HG03139 (cell line): ENCODE data around the gene MUC5B.

Experiments
- ATAC-seq: cut with Tn5 transposase; IDR thresholded peaks from one replicate; pipeline ENCODE4 v1.9.1; 2021; ENCODE audit not compliant: unreplicated experiment

Gene MUC5B

DNA sequence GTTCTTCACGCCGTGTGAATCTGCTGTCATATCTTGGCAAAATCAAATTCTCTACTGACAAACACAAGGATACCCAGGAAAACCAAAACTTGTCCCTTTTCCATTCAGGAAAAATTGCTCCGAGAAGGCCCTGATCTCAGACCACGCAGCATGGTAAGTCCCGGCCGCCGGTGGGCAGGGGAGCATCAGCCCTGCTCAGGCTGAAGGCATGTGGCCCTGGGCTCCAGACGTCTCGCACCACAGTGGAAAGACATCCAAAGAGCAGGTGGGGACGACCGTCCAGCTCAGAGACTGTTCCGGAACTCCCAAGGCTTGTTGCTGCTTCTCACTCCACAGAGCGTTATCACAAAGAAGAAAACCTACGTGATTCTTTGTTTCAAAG is 56.8 kb downstream of the MUC5B start:
- no peak for ATAC-seq

DNA sequence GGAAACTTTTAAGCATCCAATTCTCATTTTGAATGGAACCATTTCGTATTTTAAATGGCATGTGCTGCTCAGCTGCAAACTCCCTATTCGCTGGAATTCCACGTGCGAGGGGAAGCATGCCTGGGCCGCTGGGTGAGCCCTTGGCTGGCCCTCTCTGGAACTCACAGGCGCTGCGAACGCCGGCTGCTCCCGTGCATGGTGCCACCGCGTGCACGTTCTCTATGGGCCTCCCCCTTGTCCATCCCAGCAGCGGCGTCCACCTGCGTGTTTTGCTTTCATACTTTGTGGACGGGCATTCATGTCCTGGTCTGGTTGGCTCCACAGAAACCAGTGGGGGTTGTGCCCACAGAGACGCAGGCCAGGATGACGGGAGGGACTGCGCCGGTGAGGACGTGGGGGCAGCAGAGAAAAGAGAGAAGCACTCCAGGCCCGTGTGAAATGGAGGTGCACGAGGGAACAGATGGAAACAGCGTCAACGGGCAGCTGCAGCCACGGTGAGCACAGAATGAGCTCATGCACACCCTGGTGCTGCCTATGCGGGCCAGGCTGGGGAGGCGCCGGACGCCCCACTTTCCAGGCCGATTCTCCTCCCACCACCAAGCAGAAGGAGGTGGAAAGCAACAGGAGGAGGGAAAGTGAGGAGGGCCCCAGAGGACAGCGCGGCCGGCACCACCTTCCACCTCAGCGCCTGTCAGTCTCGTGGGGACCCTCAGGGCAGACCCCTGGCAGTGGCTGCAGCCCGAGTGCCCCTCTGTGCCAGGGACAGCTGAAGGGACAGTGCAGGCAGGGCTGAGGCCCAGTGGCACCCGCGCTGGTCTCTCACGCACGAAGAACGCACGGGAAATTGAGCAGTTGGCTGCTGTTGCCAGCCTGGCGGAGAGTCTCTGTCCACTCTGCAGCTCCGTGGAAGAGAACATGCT is 57.5 kb downstream of the MUC5B start:
- ATAC-seq = no peak

GRCh38 chr11:1281326-1281973 is 58.6 kb downstream of the MUC5B start:
- no peak for ATAC-seq

DNA sequence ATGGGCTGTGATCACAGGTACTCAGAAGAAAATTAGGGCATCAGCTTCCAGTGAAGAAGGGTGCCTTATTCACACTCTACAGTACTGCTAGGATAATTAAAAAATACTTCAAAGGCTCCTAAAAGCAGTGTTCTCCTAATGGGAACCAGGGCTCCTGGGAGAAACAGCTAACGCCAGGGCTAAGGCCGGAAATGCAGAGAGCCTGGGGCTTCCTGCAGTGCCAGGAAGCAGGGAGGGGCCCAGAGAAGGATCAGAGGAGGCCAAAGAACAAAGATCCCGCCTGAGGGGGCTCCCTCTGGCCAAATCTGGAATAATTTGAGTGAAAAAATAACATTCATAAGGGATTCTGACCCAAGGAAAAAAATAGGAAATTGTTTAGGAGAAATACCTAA is 59.1 kb downstream of the MUC5B start:
- no peak for ATAC-seq

GRCh38 chr11:1283091-1283511 is 60.2 kb downstream of the MUC5B start:
- no peak for ATAC-seq

DNA sequence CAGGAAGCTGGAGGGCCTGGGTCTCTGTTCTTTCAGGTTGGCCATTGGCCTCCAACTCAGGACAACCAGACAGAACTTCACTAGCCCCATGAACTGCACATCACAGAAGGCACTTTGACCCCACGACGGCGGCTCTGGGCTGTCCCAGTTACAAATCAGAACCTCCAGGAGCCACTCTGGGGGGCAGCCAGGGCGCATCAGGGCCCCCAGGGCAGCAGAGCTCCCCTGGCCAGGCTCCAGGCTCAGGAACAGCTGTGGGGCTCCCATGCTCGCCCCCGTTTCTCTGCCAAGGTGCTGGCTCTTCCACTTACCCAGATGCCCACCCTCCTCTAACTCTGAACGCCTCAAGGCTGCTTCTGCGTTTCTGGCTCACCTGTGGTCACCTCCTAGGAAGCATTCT is 61.0 kb downstream of the MUC5B start:
- no peak for ATAC-seq

DNA sequence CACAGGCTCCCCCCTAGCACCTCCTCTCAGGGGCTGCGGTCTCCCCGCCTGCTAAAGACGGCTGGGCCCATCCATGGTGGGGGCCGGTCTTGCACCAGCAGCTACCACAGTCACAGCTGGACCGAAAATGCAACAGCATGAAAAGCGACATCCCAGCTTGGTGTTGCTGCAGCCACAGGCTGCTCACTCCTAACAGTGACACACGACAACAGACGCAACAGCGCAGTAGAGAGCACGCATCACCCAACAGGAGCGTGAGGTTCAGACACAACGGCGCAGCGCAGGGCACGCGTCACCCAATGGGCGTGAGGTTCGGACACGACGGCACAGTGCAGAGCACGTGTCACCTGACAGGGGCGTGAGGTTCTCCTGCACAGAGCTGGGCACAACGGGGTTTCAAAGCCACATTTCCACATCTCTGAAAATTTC is 62.5 kb downstream of the MUC5B start:
- ATAC-seq = no peak

GRCh38 chr11:1285876-1286275 is 63.0 kb downstream of the MUC5B start:
- ATAC-seq = no peak

DNA sequence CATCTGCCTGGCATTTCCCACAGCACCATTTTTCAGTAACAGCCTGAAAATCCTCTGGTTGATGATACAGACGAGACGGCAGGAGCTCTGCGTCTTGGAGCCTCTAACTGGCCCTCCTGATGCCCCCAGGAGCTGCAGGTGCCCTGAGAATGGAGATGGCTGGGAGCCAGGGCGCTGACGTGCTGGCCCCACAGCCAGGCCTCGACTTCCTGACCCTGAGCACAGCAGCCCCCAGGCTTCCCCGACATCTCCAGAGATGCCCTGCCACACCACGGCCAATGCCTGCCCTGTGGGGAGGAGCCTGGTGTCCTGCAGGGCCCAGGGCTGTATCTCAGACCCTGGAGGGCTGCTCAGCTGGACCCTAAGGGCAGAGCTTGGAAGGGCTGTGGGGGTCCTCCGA is 65.1 kb downstream of the MUC5B start:
- no peak for ATAC-seq

GRCh38 chr11:1288426-1289151 is 65.7 kb downstream of the MUC5B start:
- ATAC-seq = no peak

GRCh38 chr11:1289211-1289935 is 66.5 kb downstream of the MUC5B start:
- ATAC-seq = no peak

DNA sequence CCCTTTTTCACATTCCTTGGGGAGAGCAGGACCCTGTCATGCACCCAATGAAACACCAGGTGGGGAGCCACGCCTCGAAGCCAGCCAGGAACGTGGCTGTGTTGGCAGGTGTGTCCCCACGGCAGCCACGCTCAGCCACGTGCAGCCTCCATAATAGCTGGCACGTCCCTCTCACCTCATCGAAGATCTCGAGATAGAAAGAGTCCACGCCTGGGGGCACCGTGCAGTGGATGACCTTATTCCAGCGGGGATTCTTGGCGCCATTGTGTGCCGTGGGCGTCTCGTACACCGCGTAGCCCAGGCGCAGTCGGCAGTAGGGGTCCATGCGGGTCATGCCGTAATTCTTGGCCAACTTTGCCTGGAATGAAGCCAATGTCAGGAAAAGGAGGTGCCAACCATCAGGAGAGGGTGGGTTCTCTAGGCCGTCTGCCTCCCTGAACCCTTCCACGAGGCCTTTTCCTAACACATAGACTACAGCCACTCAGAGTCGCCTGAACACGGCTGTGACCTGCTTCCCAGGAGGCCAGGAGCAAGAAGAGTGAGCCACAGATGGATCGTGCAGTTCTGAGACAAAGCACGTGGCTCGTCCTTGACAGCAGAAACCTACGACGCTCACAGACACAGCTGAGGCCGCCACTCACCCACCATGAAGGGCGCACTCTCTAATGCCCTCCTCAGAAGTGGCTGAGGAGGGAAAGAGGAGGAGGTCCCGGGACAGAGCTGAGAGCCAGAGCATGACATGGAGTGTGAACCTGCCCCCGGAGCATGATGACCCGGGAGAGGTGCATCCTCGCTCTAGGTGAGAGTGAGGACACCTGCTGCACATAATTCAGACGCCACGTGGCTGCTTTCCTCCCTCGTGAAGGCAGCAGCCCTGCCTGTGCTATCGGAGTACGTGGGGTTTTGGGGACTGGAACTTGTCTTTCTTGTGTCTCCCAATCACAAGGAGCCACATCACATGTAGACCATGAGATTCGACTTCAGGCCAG is 67.5 kb downstream of the MUC5B start:
- ATAC-seq = no peak

GRCh38 chr11:1291295-1292017 is 68.6 kb downstream of the MUC5B start:
- ATAC-seq = no peak

DNA sequence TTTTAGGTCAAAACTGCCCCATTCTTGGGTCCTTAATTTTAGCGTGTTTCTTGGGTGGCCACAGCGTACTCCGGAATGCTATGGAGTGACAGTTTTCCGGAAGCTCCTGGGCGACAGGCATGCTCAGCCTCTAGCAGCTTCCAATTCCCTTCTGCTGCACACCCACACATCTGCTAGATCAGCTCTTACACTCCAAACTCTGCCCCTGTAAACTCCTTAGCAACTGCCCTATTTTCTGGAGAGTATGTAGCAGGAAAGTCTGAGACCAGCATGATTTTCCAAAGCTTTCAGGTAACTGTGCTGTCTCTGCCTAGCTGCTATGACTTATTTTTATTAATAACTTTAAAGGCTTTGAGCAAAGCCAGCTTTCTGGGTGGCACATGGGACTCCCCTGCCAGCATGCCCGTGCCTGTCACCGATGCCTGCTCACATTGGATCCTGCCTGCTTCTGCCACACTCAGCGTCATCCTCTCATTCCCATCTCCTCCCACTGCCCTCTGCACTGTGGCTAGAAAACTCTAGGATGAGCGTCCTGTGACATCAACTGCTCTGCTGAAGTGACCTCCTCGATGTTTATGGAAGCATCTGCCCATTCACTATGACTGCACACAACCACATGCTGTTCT is 69.3 kb downstream of the MUC5B start:
- no peak for ATAC-seq

DNA sequence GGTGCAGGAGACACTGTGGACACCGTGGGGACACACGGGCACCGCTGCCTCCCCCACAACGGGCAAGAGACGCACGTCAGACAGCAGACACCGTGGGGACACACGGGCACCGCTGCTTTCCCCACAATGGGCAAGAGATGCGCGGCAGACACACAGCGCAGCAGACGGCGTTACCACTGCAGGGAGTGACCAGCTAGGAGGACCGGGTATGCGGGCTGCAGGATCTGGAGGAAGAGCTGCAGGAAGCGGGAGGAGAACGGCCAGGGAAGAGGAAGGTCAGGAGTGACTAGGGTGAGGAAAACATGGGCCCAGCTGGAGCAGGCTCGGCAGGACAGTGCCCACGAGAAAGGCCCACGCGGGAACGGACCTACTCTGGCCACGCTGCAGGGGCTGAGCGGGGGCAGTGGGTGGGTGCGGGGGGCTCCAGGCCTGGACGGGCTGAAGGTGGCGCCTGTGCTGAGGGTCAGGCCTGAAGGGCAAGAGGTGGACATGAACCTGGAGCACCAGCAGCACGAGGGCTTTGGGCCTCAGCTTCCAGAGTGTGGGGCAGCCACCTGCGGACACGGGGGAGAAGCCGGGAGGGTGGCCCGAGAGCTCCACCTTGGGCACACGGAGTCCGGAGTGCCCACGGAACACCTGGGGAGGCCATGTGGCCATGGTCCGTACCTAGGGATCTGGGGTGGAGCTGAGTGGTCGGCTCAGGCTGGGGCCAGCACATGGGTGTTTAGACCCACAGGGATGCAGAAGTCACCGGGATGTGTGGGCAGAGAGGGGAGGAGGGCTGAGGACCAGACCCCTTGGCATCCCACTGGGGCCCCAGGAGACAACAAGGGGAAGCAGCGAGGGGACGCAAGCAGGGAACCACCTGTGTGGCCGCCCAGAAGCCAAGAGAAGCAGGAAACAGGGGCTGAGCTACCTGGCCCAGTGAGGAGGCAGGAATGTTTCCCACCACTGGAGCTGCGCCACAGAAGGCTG is 70.1 kb downstream of the MUC5B start:
- ATAC-seq = no peak

- ATAC-seq = no peak
Measured at GRCh38 chr11:1293619-1294015, 70.8 kb downstream of the MUC5B start.

- no peak for ATAC-seq
Measured at GRCh38 chr11:1295086-1295485, 72.2 kb downstream of the MUC5B start.

GRCh38 chr11:1295591-1295990 is 72.7 kb downstream of the MUC5B start:
- ATAC-seq = no peak
